Measurements from ENCODE around the gene GGCT. TPM values are rescaled to one million over a fixed set of nuclear protein-coding genes. Genes with fewer than 3 reads are reported as not detected.

The GGCT gene
- 67.5 to 110 TPM (median 74.4 TPM) in 5 replicates for total RNA-seq (2022; extraction: Qiagen RNA extraction; ENCODE audit: low read depth)

GRCh38 chr7:30504301-30505173, at the start of gene GGCT:
GGCT (minus strand) TSS chr7:30504829; CDS start chr7:30504709, 120 bp downstream.

GRCh38 chr7:30478349-30479201, 26.1 kb downstream of the GGCT start, which contains the start of gene NOD1:
NOD1 (minus strand) TSS chr7:30478784; CDS start chr7:30456921, 21,863 bp downstream.

Other genes with a start within 250 kb of the GGCT start
- 3.9 to 7.6 TPM (median 5.9 TPM) in 5 replicates for gene ZNRF2, start 220.2 kb downstream of the GGCT start, total RNA-seq (2022; extraction: Qiagen RNA extraction; ENCODE audit: low read depth)
- 4.1 to 7.1 TPM (median 5.7 TPM) in 5 replicates for gene NOD1, start 26.0 kb downstream of the GGCT start, total RNA-seq (2022; extraction: Qiagen RNA extraction; ENCODE audit: low read depth)
- 143 to 185 TPM (median 155 TPM) in 5 replicates for gene GARS1, start 90.0 kb upstream of the GGCT start, total RNA-seq (2022; extraction: Qiagen RNA extraction; ENCODE audit: low read depth)
- not detected in 5 replicates for gene CRHR2, start 177.6 kb upstream of the GGCT start, total RNA-seq (2022; extraction: Qiagen RNA extraction; ENCODE audit: low read depth)
- gene INMT, start 247.3 kb upstream of the GGCT start, total RNA-seq (2022; extraction: Qiagen RNA extraction; ENCODE audit: low read depth): not detected in 5 replicates

Measured in A549 treated with ZK216348 at 1 μM for 4 hours (cell line).